HG03565 (cell line): ENCODE measurements around the gene ACTG2.
"Not testable (repeated sequence)": the region's sequence is repeated elsewhere in the genome, so short reads cannot be mapped to it uniquely, and the experiment has no call there.

Experiments
- ATAC-seq: cut with Tn5 transposase; IDR thresholded peaks from one replicate; pipeline ENCODE4 v1.9.1; 2021; ENCODE audit warnings: mild to moderate bottlenecking, moderate library complexity; ENCODE audit not compliant: unreplicated experiment

Gene ACTG2

DNA sequence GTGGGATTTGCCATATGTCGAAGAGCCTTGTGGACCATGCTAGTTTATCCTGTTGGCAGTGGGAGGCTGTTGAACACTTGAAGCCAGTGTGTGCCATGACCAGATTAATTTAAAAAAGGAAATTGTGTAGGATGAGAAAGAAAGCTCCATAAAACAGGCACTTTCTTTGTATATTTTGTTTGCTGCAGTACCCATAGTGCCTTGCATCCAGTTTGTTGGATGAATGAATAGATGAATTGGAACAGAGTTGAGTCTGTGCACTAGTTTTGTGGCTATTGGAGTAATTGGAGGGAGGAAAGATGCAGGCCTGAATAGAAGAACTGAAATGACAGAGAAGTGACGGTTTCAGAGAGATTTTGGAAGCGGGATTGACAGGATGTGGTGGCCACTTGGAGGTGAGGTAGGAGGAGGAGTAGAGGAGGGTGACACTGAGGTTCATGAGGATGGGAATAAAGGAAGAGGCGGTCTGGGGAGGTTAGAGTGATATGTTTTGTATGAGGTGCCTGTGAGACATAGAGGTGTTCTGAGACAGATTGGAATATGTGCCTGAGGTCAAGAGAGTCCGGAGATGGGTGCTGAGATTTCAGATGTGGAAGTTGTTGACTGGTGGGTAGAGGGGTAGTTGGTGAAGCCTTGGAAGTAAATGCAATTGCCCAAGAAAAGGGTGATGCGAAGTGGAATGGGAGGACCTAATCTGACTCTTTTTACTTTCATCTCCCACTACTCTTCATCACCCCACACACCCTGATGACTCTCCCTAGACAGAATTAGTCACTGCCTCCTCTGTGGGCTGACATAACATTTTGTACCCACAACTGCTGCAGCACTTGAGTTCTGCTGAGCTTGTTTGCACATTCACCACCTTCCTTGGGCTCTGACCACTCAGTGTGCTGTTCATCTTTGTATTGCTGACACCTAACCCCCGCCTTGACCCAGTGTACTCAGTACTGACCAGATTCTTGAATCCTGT, 39.0 kb downstream of the ACTG2 start:
- ATAC-seq: no peak

DNA sequence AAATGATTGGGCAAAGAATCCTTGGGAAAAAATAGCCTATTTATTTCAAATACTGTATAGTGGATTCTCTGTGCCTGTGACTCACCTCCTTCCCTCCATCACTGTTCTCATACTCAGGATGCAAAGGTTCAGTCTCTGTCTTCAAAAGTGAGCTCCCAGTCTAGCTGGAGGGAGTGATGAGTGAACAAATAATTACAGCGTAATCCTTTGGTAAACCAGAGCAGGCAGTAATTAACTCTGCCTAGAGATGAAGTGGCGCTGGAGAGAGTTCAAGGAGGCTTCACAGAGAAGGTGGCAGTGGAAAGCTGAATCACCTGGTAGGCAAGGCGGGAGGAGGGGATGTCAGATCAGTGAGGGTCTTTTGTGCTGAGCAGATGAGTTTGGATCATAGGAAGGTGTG, 40.4 kb downstream of the ACTG2 start:
- ATAC-seq: no peak

DNA sequence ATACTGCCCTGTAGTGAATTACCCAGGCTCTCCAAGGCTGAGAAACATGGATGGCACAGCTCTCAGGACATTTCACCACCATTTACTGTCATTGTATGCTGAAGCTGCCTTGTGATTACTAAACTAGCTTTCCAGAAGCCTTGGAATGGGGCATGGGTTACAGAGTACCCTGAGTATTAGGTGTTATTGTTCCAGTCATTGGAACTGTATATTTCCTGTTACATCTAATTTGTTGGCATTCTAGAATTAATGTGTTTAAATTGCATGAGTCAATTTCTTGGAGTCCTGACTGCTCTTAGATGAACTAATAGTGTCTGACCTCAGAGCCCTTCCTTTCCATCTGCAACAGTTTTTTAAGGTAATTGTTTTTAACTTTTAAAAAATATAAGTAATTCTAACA, 42.8 kb downstream of the ACTG2 start:
- ATAC-seq: no peak

- ATAC-seq: no peak
These were observed 44.5 kb downstream of the ACTG2 start for GRCh38 chr2:73937103-73937885.

DNA sequence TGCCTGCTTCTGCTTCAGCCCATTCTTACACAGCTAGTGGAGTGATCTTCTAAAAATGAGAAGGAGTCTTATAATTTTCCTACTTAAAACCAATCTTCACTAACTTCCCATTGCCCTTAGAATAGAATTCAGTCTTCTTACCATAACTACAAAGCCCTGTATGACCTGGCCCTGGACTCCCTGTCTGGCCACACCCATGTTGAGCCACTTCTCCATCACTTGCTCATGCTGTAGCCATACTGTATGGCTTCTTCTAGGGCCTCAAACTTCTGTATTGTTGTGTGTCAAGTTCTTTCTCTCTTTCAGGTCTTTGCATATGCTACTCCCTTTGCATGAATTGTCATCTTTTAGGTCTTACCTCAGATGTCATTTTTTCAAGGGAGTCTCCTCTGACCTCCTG, 45.1 kb downstream of the ACTG2 start:
- ATAC-seq: no peak

GRCh38 chr2:73938718-73939352, 46.0 kb downstream of the ACTG2 start:
- ATAC-seq: no peak

DNA sequence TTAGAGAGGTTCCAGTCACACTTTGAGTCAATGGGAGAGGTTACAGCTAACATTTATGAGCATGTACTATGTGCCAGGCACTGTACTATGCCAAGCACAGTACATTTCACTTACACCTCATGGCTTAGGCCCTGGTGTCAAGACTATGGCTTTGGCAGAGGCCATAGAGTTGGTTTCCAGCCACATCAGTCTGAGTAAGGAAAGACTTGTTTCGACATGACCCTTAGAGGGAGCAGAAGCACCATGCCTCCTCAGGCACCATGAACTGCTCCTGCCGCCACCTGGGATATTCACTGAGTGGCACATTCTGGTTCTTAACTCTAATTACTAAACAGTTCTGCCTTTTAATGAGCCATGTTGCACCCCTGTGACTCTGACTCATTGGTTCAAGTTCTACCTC, 46.6 kb downstream of the ACTG2 start:
- ATAC-seq: no peak

DNA sequence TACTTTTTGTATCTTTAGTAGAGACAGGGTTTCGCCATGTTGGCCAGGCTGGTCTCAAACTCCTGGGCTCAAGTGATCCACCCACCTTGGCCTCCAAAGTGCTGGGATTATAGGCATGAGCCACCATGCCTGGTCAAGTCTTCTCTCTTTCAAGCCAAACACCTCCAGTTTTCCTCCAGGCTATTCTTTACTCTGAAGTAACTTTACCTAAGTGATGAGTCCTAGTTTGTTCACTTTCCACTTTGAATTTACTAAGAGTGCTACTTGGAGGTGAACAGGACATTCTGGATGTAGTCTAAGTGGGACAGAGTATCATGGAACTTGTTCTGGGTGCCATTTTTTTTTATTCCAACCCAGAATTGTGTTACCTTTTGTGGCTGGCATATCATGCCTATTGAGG, 47.3 kb downstream of the ACTG2 start:
- not testable (repeated sequence) for ATAC-seq

GRCh38 chr2:73942664-73943063, 49.9 kb downstream of the ACTG2 start:
- no peak for ATAC-seq

DNA sequence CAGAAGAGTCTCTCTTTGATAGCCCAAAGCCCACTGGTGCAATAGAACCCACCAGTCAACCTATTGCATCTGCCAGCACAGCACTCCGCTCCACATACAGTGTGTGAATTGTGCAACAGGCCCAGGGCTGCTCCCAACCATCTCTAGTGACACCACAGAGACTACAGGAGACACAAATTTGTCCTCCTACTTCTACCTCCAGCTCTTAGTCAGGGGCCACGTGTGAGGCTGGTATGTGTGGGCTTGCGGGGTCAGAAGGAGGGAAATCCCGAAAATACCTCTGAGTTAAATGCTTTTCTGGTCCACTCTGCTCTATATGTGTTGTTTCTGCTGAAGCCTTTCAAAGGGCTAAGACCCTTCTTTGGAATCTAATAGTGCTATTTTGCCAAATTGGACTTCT, 51.9 kb downstream of the ACTG2 start:
- ATAC-seq: no peak

DNA sequence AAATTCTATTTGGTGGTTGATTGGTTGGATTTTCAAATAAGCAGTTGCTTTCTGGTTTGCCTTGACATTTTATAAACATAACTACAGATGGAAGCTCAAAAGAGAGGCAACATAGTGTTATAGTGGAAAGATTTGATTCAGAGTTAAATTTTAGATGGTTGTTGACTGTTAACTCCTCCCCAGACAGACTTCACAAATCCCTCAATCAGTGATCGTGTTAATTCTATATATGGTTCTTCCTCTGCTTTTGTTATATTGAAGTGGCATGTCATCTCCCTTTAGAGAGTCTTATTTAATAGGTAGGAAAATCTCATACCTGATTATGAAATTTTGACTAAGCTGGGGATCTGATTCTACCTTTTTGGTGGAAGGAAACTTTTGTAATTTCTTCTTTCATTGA, 53.4 kb downstream of the ACTG2 start:
- ATAC-seq: no peak

- no peak for ATAC-seq
These were observed 53.9 kb downstream of the ACTG2 start for GRCh38 chr2:73946666-73947065.

DNA sequence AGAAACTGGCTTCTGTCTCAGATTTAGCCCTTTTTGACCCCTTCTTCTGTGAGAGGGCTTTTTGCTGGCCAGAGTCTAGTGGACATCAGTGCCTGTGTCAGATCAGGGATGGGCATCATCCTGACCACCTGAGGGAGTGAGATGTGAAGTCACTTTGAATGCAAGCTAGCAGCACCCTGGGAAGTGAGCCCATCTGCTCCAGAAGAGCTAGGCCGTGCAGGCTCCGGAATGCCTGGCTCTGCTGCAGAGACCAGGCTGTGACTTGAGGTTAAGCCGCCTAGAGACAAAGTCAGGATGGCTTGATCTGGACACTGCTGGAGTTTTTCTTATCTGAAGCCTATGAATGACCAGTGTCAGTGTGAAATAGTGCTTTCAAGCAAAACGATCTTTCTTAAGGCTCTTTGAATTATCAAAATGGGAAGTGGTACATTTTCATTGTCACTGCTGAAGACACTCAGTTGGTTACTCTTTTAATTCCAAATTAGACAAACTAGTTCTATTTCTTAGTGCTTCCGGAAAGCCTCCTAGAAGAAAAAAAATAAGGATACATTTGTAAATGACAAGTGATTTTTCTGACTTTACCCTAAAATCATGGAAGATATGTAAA, 54.7 kb downstream of the ACTG2 start:
- no peak for ATAC-seq

GRCh38 chr2:73949802-73950201, 57.0 kb downstream of the ACTG2 start:
- no peak for ATAC-seq

GRCh38 chr2:73952499-73953446, 60.0 kb downstream of the ACTG2 start:
- ATAC-seq: no peak

GRCh38 chr2:73956218-73956865, 63.5 kb downstream of the ACTG2 start:
- ATAC-seq: no peak

- ATAC-seq: no peak
These were observed 68.5 kb downstream of the ACTG2 start for GRCh38 chr2:73961274-73961673.

DNA sequence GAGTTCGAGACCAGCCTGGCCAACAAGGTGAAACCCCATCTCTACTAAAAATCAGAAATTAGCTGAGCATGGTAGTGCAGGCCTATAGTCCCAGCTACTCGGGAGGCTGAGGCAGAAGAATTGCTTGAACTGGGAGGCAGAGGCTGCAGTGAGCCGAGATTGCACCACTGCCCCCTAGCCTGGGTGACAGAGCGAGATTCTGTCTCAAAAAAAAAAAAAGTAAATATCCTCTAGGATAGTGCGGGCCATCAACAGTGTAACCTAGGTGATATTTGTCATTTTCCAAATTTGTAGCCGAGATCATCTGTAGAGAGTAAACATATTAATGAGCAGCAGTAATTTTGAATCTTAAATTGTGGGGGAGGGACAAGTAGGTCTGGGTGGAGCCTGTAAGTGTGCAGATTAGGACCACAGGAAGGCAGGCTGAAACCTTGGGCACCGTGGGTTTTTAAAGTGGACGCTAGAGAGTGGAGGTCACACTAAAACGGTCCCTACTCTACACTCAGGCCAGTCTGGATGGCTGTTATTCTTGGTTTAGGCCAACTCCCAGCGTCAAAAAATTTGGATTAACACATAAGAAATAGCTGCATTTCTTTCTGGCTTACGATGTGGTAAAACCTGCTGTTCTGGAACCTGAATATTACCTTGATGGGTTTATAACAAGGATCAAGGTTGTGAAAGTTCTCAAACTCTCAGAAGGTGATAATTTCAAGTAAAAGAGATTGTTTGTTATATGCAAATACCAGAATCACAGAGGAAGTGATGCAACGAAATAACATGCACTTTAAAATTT, 69.2 kb downstream of the ACTG2 start:
- ATAC-seq: no peak

DNA sequence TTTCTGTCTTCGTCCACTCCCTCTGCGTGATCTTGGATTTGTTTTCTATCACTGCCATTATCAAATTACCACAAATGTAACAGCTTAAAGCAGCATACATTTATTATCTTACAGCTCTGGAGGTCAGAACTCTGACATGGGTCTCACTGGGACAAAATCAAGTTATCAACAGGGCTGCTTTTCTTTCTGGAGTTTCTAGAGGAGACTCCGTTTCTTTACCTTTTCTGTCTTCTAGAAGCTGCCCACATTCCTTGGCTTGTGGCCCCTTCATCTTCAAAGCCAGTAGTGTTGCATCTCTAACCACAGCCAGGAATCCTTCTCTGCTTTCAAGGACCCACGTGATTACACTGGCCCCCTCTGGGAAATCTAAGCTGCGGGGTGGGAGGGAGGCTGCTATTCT, 70.0 kb downstream of the ACTG2 start:
- ATAC-seq: no peak
